Measurements from ENCODE around the gene SRMS. TPM values are rescaled to one million over a fixed set of nuclear protein-coding genes. Genes with fewer than 3 reads are reported as not detected.

SRMS gene
- total and polyA plus RNA-seq, 2 donors (not counting 1 experiment from before 2014, with no cell fraction given) = 0.17 to 0.54 TPM

DNA sequence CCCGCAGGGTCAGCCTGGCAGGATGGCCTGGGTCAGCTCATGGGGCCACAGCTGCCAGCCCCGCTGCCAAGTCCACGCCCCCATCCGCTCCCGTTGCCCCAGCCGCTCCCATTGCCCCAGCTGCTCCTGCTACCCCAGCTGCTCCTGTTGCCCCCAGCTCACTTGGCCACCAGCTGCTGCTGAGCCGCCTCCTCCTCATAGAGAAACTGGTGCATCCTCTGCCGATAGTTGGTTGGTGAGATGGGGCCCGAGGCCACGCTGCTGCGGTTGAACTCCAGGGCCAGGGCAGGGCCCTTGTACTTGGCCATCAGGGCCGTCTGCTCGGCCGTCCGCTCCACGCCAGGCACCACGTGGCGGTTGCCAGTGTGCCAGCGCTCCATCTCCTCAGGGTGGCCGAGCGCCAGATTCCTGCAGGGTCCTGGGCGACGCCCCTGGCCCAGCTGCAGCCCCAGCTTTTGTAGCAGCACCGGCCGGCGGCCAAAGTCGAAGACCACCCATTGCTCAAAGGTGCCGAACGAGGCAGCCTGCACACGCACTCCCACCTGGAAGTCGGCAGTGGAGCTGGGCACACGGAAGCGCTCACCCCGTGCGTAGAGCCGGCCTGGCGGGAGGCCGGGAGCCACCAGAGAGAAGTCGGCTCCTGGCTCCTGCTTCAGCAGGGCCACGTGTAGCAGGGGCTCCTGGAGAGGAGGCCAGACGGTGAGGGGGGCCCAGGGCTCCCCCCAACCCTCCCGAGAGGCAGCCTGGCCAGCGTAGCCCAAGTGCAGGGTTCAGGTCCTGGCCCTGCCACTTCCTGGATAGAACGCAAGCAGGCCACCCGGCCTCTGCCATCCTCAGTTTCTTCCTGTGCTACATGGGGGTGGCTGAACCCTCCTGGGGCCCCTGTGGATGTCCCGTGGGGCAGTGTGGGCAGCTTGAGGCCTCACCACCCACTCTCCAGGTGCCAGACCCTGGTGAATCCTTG lies 21.7 kb upstream of the SRMS start:
- 77% methylated on average over 39 of the region's 46 CpGs for WGBS (ENCODE audit: insufficient coverage)
- Histone ChIP-seq H2AFZ (ENCODE audit: insufficient read depth, low read depth, low read length, poor library complexity, severe bottlenecking) (no peak overlapping the region), H3K79me2 (ENCODE audit: control insufficient read depth, insufficient read depth, low read length) (peaks cover 28% of the 10 kb centered on the region), H3K4me1 (ENCODE audit: control insufficient read depth in 2 of 2, insufficient read depth in 2 of 2, low read length in 2 of 2) (peaks cover 43 to 60% of the 10 kb centered on the region in 2 donors), H3K27ac (ENCODE audit: low read length in 2 of 2) (no peak overlapping the region), H3K4me3 (ENCODE audit: control extremely low read depth in 1 of 5, extremely low read depth in 1 of 5, insufficient read depth in 1 of 5, low read depth in 2 of 5, low read length in 4 of 5) (peak overlapping the region in 4 of 5 experiments; percentile 44 to 64 (median 49)), H3K4me2 (replicated peaks; ENCODE audit: low read depth, low read length, poor library complexity, severe bottlenecking) (peak overlapping the region; percentile 87), H3K27me3 (replicated peaks in 1 of 4; ENCODE audit: control extremely low read depth in 1 of 4, control insufficient read depth in 3 of 4, insufficient read depth in 4 of 4, low read length in 3 of 4) (no peaks in the 10 kb centered on the region), H3K9ac (ENCODE audit: low read length) (peak overlapping the region; percentile 59), H3K9me3 (ENCODE audit: control extremely low read depth in 1 of 3, control insufficient read depth in 2 of 3, insufficient read depth in 1 of 3, low read length in 2 of 3) (peaks cover 0 to 7% (median 0%) of the 10 kb centered on the region in 3 donors), H4K20me1 (ENCODE audit: control insufficient read depth, insufficient read depth, low read length, poor library complexity, severe bottlenecking) (peaks cover 78% of the 10 kb centered on the region), H3K36me3 (replicated peaks in 1 of 2; ENCODE audit: control extremely low read depth in 1 of 2, control insufficient read depth in 1 of 2, extremely low read depth in 1 of 2, insufficient read depth in 2 of 2, low read length in 1 of 2) (peaks cover 0 to 32% of the 10 kb centered on the region in 2 experiments)
- DNase-seq = peak; percentile 44
- H3K27ac Mint-ChIP-seq = no peak overlapping the region
- POLR2A ChIA-PET = interaction anchor here (1.1 to 2.3 kb wide), 3 partner anchors 14 to 32 kb away, joined by 4 to 16 read pairs (median 10); partner anchors contain the start of gene FNDC11
- no peak for TF ChIP-seq EZH2 (IDR thresholded peaks at IDR 0.05; ENCODE audit: borderline replicate concordance, insufficient read depth, low read depth, low read length, poor library complexity, severe bottlenecking)
- TF ChIP-seq, protein P1, sequence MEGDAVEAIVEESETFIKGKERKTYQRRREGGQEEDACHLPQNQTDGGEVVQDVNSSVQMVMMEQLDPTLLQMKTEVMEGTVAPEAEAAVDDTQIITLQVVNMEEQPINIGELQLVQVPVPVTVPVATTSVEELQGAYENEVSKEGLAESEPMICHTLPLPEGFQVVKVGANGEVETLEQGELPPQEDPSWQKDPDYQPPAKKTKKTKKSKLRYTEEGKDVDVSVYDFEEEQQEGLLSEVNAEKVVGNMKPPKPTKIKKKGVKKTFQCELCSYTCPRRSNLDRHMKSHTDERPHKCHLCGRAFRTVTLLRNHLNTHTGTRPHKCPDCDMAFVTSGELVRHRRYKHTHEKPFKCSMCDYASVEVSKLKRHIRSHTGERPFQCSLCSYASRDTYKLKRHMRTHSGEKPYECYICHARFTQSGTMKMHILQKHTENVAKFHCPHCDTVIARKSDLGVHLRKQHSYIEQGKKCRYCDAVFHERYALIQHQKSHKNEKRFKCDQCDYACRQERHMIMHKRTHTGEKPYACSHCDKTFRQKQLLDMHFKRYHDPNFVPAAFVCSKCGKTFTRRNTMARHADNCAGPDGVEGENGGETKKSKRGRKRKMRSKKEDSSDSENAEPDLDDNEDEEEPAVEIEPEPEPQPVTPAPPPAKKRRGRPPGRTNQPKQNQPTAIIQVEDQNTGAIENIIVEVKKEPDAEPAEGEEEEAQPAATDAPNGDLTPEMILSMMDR (IDR thresholded peaks at IDR 0.05) = no peak
- peak overlapping the region; percentile 88 for H3K4me3 Mint-ChIP-seq
- no peaks in the 10 kb centered on the region for H3K27me3 Mint-ChIP-seq
- intact Hi-C loops (cut with micrococcal nuclease) = no loop called here
- H3K9me3 Mint-ChIP-seq (ENCODE audit: insufficient read depth) = no peaks in the 10 kb centered on the region
- H3K4me1 Mint-ChIP-seq = peaks cover 31% of the 10 kb centered on the region
- CTCF ChIA-PET = interaction anchor here (0.7 to 3.7 kb wide), 2 partner anchors 12 to 31 kb away, joined by 3 to 17 read pairs; partner anchors contain the start of gene PTK6
- no peak for ATAC-seq (ENCODE audit: low read depth)
